GM12873 (cell line): ENCODE measurements around the gene BSDC1.

ENCODE experiments used
- CTCF ChIP-seq: IDR thresholded peaks from 2 replicates; pipeline ENCODE4 v1.5.1; 2012; ENCODE audit warnings: low read depth, mild to moderate bottlenecking, moderate library complexity, low read length, control low read depth; ENCODE audit not compliant: insufficient read depth; ENCODE audit errors: missing control alignments

Gene BSDC1, protein sequence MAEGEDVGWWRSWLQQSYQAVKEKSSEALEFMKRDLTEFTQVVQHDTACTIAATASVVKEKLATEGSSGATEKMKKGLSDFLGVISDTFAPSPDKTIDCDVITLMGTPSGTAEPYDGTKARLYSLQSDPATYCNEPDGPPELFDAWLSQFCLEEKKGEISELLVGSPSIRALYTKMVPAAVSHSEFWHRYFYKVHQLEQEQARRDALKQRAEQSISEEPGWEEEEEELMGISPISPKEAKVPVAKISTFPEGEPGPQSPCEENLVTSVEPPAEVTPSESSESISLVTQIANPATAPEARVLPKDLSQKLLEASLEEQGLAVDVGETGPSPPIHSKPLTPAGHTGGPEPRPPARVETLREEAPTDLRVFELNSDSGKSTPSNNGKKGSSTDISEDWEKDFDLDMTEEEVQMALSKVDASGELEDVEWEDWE

DNA sequence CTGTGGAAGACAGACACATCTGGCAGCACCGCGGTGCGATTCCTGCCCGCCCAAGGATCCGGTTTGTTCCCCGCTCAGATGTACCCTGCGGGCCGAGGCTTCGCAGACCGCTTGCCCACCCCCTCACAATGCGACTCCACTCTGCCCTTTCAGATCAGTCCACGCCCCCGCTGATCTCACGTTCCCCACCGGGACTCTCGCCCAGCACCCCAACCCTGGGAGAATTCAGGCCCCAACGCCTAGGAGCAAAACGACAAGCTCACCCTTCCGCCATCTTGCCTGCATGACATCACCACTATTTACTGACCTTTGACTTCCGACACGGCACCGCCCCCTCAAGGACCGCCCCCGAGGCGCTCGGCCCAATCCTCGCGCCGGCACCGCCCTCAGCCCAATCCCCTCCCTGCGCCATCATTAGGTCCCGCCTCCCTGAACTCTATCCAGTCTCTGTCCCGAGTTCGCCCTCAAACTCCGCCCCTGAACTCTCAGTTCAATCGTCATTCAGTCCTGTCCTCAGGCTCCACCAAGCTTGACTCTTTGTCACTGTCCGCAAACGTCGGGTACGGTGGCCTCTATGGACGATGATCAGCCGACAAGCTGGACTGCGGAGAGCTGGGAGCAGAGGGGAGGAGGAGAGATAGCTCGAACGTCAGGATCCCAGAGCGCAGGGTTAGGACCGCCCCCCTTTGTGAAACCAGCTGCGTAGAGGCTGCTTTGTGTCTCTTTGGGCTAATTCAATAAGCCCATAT is at the start of gene BSDC1:
BSDC1 (minus strand) TSS at position 301 of the 749 bp plus-strand sequence; CDS start at position 274, 27 bp downstream.
- no peak for TF ChIP-seq CTCF

- no peak for TF ChIP-seq CTCF
Observed at GRCh38 chr1:32438136-32438535, 43.9 kb upstream of the BSDC1 start.

DNA sequence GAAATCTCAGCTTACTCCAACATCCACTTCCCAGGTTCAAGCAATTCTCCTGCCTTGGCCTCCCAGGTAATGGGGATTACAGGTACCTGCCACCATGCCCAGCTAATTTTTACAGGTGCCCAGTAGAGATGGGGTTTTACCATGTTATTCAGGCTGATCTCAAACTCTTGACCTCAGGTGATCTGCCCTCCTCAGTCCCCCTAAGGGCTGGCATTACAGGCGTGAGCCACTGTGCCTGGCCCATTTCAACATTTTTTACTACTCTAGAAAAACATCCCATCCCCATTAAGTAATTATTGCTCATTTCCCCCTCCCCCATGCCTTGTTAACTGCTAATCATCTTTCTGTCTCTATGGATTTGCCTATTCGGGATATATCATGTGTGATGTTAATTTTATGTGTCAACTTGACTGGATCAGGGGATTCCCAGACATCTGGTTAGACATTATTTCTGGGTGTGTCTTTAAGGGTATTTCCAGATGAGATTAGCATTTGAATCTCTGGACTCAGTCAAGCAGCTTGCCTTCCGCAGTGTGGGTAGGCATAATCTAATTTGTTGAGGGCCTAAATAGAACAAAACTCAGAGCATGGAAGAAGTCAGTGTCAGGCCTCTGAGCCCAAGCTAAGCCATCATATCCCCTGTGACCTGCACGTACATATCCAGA is 37.6 kb upstream of the BSDC1 start:
- TF ChIP-seq CTCF = no peak

- no peak for TF ChIP-seq CTCF
Observed at GRCh38 chr1:32427264-32427963, 33.2 kb upstream of the BSDC1 start.

GRCh38 chr1:32426489-32427255 is 32.4 kb upstream of the BSDC1 start:
- TF ChIP-seq CTCF = no peak

DNA sequence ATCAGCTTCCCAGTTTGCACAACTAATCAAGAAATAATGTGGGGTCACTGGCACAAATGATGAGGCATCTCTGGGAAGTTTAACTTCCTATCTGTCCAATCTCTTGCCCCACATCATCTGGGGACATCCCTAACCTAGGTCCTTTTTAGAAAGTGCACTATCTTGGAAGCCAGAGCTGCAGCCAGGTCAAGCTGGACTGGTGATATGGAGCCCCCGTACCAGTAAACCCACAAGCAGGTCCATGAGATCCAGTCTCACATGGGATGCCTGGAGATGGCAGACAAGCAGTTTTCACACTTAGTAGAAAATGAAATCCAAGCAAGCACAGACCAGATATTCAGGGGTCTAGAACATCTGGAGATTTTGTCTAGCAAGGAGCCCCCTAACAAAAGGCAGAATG is 27.5 kb upstream of the BSDC1 start:
- no peak for TF ChIP-seq CTCF
